ENCODE data around the gene RALGAPA1. TPM values are rescaled to one million over a fixed set of nuclear protein-coding genes. Genes with fewer than 3 reads are reported as not detected.
"Not testable (repeated sequence)": the region's sequence is repeated elsewhere in the genome, so short reads cannot be mapped to it uniquely, and the experiment has no call there.

The RALGAPA1 gene
- total RNA-seq, 6 experiments from 2014 or later: 16.2 to 23.3 (median 19.7) TPM

DNA sequence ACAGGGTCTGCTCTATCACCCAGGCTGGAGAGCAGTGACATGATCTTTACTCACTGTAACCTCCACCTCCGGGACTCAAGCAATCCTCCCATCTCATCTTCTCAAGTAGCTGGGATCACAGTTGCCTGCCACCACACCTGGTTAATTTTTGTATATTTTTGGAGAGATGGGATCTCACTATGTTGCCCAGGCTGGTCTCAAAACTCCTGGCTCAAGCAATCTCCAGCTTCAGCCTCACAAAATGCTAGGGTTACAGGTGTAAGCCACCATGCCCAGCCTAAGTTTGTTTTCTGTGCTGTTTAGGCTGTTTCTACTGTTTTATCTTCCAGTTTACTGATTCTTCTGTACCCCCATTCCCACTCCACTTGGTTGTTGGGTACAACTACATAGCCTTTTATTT lies 208.8 kb downstream of the RALGAPA1 start:
- no peak for ATAC-seq

DNA sequence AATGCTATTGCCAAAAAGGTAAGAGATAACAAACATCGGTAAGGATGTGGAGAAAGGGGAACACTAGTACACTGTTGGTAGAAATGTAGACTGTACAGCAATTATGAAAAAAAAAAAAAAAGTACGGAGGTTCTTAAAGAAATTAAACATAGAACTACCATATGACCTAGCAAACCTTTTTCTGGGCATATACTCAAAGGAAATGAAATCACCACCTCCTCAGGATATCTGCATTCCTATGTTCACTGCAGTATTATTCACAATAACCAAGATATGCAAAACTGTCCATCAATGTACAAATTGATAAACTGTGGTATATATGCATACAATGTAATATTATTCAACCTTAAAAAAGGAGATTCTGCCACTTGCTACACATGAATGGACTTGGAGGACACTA lies 214.5 kb downstream of the RALGAPA1 start:
- Histone ChIP-seq H3K27ac (no peak overlapping the region), H3K4me3 (no peak overlapping the region), H3K36me3 (peaks cover 0 to 5% (median 2%) of the 10 kb centered on the region in 4 donors), H3K4me1 (no peaks in the 10 kb centered on the region), H3K9me3 (no peaks in the 10 kb centered on the region), H3K27me3 (no peaks in the 10 kb centered on the region)
- DNase-seq (no peak), ATAC-seq (no peak)
- intact Hi-C loops (cut with DNase I): no loop called here
- WGBS (ENCODE audit: insufficient coverage, low coverage, low lambda C conversion rate, missing lambda C conversion rate): 88% methylated on average over 1 of the region's 2 CpGs
- no peak for TF ChIP-seq POLR2A (IDR thresholded peaks at IDR 0.05)
- TF ChIP-seq, protein P1, sequence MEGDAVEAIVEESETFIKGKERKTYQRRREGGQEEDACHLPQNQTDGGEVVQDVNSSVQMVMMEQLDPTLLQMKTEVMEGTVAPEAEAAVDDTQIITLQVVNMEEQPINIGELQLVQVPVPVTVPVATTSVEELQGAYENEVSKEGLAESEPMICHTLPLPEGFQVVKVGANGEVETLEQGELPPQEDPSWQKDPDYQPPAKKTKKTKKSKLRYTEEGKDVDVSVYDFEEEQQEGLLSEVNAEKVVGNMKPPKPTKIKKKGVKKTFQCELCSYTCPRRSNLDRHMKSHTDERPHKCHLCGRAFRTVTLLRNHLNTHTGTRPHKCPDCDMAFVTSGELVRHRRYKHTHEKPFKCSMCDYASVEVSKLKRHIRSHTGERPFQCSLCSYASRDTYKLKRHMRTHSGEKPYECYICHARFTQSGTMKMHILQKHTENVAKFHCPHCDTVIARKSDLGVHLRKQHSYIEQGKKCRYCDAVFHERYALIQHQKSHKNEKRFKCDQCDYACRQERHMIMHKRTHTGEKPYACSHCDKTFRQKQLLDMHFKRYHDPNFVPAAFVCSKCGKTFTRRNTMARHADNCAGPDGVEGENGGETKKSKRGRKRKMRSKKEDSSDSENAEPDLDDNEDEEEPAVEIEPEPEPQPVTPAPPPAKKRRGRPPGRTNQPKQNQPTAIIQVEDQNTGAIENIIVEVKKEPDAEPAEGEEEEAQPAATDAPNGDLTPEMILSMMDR (IDR thresholded peaks at IDR 0.05): no peak

More for the DNA sequence above, 208.8 kb downstream of the RALGAPA1 start:
- no peak for DNase-seq
- no peak overlapping the region for H3K27ac ChIP-seq
- no peaks in the 10 kb centered on the region for H3K4me1 ChIP-seq
- intact Hi-C loops (cut with DNase I): no loop called here
- H3K9me3 ChIP-seq: no peaks in the 10 kb centered on the region
- no peaks in the 10 kb centered on the region for H3K27me3 ChIP-seq
- no peak overlapping the region for H3K4me3 ChIP-seq
- TF ChIP-seq, protein P1 (IDR thresholded peaks at IDR 0.05): no peak
- TF ChIP-seq POLR2A (IDR thresholded peaks at IDR 0.05): no peak
- WGBS (ENCODE audit: insufficient coverage, low coverage, low lambda C conversion rate, missing lambda C conversion rate): 100% methylated on average over 1 of the region's 1 CpG
- H3K36me3 ChIP-seq: peaks cover 0 to 9% (median 4%) of the 10 kb centered on the region in 4 donors

DNA sequence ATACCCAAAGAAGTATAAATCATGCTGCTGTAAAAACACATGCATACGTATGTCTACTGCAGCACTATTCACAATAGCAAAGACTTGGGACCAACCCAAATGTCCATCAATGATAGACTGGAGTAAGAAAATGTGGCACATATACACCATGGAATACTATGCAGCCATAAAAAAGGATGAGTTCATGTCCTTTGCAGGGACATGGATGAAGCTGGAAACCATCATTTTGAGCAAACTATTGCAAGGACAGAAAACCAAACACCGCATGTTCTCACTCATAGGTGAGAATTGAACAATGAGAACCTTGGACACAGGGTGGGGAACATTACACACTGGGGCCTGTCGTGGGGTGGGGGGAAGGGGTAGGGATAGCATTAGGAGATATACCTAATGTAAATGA lies 221.7 kb downstream of the RALGAPA1 start:
- not testable (repeated sequence) for ATAC-seq

DNA sequence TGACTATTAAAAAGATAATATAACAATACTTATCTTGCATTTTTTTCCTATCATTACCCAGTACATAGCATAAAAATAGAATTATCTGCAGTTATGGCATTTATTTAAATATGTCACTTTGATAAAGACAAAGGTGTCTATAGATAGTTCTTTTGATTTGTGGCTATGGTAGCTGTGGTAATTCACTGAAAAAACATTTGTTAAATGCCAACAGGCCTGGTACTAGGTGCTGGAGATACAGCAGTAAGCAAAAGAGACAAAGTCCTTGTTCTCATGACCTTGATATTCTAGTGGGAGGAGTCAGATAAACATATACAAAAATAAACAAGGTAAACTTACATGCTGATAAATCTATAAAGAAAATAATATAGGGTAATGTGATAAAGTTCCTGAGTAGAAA lies 230.5 kb downstream of the RALGAPA1 start:
- H3K27ac ChIP-seq: no peak overlapping the region
- no peak for DNase-seq
- no peak for ATAC-seq
- H3K4me1 ChIP-seq: no peaks in the 10 kb centered on the region
- intact Hi-C loops (cut with DNase I): no loop called here
- H3K36me3 ChIP-seq: no peaks in the 10 kb centered on the region
- H3K9me3 ChIP-seq: no peaks in the 10 kb centered on the region
- no peak overlapping the region for H3K4me3 ChIP-seq
- TF ChIP-seq, protein P1 (IDR thresholded peaks at IDR 0.05): no peak
- H3K27me3 ChIP-seq: no peaks in the 10 kb centered on the region

More for the DNA sequence above, 221.7 kb downstream of the RALGAPA1 start:
- WGBS (ENCODE audit: insufficient coverage, low coverage, low lambda C conversion rate, missing lambda C conversion rate): 100% methylated on average over 3 of the region's 3 CpGs
- H3K4me3 ChIP-seq; intact Hi-C loops (cut with DNase I); H3K4me1 ChIP-seq; DNase-seq; H3K27ac ChIP-seq; H3K9me3 ChIP-seq; H3K27me3 ChIP-seq; H3K36me3 ChIP-seq: not testable (repeated sequence)

DNA sequence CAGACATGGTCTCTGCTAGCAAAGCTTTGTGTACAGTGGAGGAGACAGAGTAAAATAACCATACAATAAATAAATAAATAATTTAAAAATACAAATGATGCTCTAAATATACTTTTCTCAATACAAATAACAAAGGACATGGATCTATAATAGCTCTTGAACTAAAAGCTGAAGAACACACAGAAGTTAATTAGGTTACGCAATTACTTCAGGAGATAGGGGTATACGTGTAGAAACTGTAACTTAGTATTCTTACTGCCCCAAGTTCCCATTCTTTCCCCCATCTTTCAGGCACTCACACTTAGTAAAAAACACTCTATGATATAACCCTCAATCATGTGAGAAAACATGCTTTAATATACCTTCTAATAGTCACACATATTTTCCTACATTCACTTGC lies 231.0 kb downstream of the RALGAPA1 start:
- H3K27ac ChIP-seq: no peak overlapping the region
- no peaks in the 10 kb centered on the region for H3K9me3 ChIP-seq
- no peaks in the 10 kb centered on the region for H3K27me3 ChIP-seq
- ATAC-seq (no peak), DNase-seq (no peak)
- no peak for TF ChIP-seq POLR2A (IDR thresholded peaks at IDR 0.05)
- TF ChIP-seq, protein P1 (IDR thresholded peaks at IDR 0.05): no peak
- H3K4me1 ChIP-seq: no peaks in the 10 kb centered on the region
- intact Hi-C loops (cut with DNase I): no loop called here
- WGBS (ENCODE audit: insufficient coverage, low coverage, low lambda C conversion rate, missing lambda C conversion rate): 88% methylated on average over 2 of the region's 2 CpGs
- no peaks in the 10 kb centered on the region for H3K36me3 ChIP-seq
- no peak overlapping the region for H3K4me3 ChIP-seq

Data from right lobe of liver (tissue), 6 donors.